Stimulated activated CD4-positive, alpha-beta T cell treated with anti-CD3 and anti-CD28 coated beads, Interleukin-2, amount 100 ng/mL, for 4 hours (primary cell): ENCODE measurements around the gene ZDHHC23.

ENCODE experiments used
- DNase-seq: peaks from one replicate; pipeline ENCODE4 v3.0.0-alpha.2; 2020; ENCODE audit warnings: low read depth

The ZDHHC23 gene

GRCh38 chr3:113947372-113948014, at the start of gene ZDHHC23:
Gene ZDHHC23, plus strand, starts transcription at chr3:113948013. Its CDS starts 790 bp downstream, at chr3:113948803.
- DNase-seq, result peak; percentile 44

DNA sequence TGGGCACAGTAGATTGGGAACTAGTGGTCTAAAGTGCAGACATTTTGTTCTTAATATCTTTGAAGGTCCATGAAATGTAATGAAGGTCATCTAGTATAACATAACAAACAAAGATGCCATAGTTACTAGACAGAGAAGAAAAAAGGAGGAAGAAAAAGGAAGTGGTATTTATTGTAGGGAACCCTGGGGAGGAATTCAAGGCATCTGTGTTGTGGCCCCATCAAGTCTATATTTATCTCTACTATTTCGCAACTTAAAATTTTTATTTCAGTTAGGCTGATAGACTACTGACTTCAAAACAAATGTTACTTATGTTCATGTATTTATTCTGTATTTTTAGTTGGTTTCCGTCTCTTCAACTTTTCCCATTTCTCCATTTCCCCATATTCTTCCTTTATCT, 48.9 kb upstream of the ZDHHC23 start:
- DNase-seq, result no peak

GRCh38 chr3:113906568-113907140, 41.2 kb upstream of the ZDHHC23 start:
- no peak for DNase-seq

DNA sequence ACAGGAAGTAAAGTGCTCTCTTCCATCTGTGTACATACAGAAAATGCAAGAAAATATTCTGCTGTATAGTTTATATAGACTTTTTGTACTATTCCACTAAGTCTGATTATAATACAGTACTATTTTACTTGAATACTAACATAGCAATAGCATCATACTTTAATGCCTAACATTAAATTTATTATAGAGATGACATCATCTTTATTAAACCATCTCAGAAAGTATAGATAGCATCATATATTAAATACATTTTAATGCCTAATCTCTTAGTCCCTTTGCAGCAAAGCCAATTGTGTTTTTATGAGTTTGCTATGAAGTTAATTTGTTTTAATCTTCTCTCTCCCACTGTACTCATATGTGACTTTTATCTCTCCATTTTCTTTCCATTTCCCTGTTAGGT, 39.7 kb upstream of the ZDHHC23 start:
- no peak for DNase-seq

DNA sequence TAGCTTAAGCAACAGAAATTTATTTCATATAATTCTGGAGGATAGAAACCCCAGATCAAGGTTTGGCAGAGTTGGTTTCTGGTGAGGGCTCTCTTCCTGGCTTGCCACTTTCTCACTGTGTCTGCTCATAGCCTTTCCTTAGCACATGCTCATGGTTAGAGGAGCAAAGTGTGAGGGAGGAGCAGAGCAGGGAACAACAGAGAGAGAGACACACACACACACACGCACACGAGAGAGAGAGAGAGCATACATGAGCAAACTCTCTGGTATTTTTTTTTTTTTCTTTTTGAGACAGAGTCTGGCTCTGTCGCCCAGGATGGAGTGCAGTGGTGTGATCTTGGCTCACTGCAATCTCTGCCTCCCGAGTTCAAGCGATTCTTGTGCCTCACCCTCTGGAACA, 36.8 kb upstream of the ZDHHC23 start:
- no peak for DNase-seq

- DNase-seq, result peak; percentile 7
Measured at GRCh38 chr3:113912552-113913236, 35.1 kb upstream of the ZDHHC23 start.

GRCh38 chr3:113914646-113915045, 33.2 kb upstream of the ZDHHC23 start:
- no peak for DNase-seq

DNA sequence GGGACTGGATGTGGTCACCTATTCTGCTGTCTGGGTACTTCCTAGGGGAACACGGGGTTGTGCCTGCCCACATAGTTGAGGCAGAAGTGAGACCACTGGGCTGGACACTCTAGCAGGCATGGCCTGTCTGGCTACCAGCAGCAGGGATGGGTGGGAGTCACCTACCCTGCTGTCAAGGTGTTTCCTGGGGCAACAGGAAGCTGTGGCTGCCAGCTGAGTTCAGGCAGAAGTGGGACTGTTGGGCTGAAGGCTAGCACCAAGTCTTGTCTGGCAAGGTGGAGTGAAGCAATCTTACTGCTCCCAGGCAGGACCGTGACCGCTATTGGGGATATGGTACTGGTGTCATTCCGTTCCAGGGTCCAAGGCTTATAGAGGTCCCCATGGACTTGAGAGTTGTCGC, 20.3 kb upstream of the ZDHHC23 start:
- no peak for DNase-seq

DNA sequence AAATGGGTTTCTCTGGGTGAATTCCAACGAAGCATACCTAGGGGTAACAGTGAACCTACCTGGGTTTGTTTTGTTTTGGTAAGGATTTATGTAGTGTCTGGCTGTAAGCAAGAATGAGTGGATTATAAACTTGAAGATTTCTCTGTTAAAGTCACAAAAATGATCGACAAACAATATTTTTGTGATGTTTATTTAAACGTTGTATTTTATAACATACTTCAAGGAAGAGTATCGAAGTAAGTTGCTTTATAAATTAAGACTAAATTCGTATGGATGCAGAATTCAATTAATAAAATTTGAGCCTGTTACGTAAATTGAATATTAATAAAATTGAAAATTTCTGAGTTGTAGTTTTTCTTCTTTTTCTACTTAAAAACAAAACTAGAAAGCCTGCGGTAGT, 982 bp upstream of the ZDHHC23 start:
- DNase-seq, result no peak

DNA sequence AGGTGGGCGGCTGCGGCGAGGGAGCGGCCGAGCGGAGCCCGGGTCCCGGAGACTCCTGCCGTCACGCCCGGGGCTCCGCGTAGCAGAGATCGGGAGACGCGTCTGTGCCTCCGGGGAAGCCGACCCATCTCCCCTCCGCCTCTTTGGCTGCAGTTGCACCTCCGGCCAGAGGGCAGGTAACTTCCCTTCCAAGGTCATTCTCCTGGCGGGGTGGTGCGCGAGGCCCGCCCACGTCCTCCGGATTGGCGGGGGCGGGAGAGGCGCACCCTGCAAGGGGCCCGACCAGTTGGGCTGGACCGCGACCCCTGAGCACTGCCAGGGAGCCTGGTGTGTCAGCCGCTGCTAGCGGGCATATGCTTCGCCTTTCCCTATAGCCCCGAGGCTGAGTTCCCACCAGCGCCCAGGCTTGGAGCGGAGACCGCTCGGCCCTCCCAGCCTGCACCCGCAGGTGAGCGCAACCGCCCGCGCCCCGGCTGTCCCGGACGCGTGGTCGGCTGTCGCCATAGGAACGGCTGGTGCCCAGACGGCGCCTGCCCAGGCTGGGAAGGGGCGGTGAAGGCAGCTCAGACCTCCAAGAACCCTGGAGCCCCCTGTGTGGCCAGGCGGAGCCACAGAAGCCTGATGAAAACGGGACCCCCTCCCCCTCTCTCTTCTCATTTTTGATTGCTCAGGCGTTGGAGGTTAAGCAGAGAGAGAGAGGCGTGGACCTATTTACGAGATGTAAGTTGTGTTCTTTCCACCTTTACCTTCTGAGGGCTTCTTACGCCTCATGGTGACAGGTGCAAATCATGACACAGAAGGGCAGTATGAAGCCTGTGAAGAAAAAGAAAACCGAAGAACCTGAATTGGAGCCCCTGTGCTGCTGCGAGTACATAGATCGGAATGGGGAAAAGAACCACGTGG, 453 bp downstream of the ZDHHC23 start:
- peak; percentile 7 for DNase-seq

DNA sequence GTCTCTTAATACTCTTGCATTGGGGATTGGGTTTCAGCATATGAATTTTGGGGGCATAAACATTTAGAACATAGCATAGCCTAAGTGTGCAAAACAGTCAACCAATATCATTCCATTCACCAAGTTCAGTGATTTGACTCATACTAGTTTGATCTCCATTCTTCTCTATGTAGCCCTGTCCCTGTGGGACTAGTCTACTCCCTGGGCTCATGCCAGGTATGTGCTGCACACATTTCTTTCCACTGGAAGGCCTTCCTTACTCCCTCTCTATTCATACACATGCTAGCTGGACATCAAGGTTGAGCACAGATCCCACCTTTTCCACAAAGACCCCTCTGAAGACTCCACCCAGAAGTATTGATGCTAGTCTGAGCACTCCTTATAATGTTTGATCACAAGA, 5.1 kb downstream of the ZDHHC23 start:
- DNase-seq, result no peak

GRCh38 chr3:113953677-113954076, 5.9 kb downstream of the ZDHHC23 start:
- DNase-seq, result no peak

- DNase-seq, result no peak
Measured at GRCh38 chr3:113954091-113954685, 6.4 kb downstream of the ZDHHC23 start.

- DNase-seq, result no peak
Measured at GRCh38 chr3:113963879-113964278, 16.1 kb downstream of the ZDHHC23 start.

- DNase-seq, result no peak
Measured at GRCh38 chr3:113966172-113966571, 18.4 kb downstream of the ZDHHC23 start.

DNA sequence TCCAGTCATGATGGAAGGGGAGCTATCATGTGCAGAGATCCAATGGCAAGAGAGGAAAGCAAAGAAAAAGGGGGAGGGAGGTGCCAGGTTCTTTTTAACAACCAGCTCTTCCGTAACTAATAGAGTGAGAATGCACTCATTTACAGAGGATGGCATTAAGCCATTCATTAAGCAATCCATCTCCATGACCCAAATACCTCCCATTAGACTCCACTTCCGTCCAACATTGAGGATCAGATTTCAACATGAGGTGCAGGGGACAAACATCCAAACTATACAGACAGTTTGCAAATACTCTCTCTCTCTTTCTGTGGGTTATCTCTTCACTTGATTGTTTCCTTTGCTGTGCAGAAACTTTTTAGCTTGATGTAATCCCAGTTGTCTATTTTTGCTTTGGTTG, 21.2 kb downstream of the ZDHHC23 start:
- no peak for DNase-seq

- DNase-seq, result no peak
Measured at GRCh38 chr3:113977822-113978221, 30.0 kb downstream of the ZDHHC23 start.

DNA sequence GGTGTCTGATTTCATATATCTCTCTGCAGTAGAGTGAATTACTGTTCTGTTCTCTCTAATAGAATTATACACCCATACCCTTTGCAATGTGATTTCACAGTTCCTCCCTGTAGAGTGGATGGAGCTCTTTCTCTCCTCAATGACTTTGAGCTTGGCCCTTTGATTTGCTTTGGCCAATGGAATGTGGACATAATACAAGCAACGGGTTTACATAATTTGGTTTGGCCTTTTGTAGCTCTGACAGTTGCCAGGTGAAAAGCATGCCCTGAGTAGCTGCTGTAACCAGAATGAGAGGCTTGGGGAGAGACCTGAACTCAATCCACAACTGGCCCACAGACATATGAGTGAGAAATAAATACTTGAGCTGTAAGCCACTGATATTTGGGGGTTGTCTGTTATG, 32.1 kb downstream of the ZDHHC23 start:
- DNase-seq, result no peak

DNA sequence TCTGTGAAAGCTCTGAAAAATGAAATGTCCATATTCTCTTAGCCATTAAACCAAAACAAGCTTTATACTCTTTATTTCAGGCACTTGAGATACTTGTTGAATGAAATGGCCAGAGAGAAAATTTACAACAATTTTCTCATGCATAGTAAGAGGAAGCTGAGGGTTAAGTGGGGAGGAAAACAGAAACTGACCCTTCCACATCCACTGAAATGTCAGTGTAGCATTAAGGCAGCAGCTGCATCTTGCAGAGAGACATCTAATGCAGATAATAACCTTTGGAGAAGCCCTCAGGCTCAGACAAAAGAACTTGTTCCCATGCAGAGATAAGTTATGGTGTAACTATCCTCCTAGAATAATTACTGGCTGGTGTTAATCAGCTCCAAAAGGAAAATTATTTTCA, 34.0 kb downstream of the ZDHHC23 start:
- no peak for DNase-seq

- no peak for DNase-seq
Measured at GRCh38 chr3:113983544-113983943, 35.7 kb downstream of the ZDHHC23 start.

GRCh38 chr3:113985541-113985940, 37.7 kb downstream of the ZDHHC23 start:
- no peak for DNase-seq

DNA sequence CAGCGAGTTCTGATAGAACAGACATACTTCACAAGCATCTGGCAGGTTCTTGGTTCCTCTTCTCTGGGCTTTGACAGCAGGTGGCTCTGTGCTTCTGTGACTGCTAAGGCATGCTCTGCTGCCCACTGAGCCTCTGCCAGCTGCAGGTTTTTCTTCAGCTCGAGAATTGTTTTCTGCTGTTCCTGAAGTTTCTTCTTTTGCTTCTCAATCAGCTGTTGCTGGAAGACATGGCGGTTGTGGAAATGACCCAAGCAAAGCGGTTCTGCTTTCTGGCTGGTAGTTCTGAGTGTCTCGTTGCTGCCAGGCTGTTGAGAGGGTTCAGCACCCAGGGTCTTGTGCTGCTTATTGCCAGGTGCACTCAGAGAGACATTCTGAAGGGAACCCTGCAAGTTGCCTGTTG, 57.7 kb downstream of the ZDHHC23 start:
- no peak for DNase-seq
